Measurements from ENCODE around the gene GADD45A.
A peak's percentile ranks its signal among the peaks of the same experiment; 100 is the strongest.

The GADD45A gene

DNA sequence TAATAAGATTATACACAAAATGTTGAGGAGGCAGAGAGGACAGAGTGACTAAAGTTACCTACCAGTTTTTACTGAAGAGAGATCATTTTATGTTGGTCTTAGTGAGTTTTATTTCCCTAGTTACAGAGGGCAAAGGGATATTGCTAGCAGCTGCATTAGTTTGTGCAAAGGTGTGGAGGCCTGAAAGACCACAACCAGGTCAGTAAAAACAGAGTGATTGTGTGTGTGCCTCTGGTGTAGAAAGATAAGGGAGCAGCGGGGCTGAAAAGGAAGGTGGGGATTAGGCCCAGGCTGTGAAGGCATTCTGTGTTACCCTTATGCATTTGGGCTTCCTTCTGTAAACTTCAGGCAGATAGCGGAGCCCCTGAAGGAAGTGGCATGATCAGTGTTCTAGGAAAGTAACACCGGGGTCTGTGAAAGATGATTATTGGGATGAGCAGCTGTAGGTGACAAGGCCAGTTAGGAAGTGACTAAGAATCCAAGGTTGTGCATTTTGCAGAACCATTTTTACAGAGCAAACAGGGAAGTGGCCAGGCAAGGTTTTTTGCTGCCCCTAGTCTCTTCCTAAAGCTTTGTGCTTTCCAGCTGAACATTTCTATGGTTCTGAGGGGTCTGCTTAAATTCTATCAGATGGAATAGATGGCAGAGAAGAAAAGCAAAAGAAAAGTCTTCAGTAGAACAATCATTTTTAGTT lies 3.7 kb downstream of the GADD45A start:
- DNase-seq (ENCODE audit: low read depth in 2 of 2) = no peak

DNA sequence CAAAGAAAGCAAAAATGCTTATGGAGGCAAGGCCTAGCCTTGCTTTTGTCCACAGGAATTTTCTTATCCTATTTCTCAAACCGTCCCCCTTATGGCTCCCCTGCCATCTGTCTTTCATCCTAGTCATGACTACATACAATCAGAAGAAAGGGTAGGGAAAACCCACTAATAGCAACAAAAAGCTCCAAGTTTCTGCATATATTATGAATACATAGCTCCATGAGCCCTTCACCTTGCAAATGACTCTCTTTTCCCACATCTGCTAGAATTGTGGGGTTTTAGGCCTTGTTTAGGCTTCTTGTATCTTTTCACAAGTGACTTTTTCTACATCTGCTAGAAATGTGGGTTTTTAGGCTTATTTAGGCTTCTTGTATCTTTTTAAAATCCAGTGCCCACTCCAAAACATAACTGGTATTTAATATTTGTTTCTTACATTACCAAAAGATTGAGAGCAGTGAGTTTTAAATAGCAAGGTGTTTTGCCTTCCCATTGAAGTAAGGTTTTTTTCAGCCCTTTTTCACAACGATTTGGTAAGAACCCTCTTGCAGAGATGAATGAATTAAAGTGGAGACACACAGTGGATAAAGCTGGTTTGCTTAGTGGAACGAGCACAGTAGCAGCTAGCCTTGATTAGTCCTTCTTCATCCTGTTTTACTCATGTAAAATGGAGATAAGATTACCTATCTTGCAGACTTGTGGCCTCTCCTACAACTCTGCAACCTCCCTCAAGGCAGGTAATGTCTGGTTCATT lies 4.4 kb downstream of the GADD45A start:
- no peak for DNase-seq (ENCODE audit: low read depth in 2 of 2)

DNA sequence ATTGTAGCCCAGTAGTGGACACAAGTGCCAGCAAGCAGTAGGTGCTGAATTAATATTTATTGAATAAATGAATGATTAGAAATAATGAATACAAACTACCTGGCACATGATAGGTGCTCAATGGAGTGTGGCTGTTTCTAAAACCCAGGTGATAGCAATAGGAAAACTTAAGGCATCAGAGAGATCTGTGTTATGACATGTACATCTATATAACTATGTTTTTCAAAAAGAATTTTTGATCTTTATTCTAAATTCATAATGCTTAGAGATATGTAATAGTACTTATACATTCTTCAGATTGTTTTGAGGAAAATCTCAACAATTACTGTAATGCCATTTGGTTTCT lies 5.0 kb downstream of the GADD45A start:
- no peak for DNase-seq (ENCODE audit: low read depth in 2 of 2)

DNA sequence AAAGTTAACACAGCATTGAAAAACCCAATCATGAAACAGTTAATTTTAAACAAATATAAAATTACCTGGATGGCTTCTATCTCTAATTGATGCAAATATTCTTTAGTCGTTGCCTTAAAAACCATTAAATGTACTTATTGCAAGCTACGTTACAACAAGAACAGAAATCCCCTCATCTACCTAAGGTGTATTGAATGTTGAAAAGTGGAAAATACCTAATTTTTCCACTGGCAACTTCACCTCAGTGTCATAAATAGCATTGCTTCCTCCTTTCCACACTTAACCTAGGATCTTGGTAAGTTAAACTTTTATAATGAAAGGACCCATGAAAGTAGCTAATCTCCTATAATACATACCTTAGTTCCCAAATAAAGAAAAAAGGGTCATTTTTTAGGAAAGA lies 5.4 kb downstream of the GADD45A start:
- no peak for DNase-seq (ENCODE audit: low read depth in 2 of 2)

DNA sequence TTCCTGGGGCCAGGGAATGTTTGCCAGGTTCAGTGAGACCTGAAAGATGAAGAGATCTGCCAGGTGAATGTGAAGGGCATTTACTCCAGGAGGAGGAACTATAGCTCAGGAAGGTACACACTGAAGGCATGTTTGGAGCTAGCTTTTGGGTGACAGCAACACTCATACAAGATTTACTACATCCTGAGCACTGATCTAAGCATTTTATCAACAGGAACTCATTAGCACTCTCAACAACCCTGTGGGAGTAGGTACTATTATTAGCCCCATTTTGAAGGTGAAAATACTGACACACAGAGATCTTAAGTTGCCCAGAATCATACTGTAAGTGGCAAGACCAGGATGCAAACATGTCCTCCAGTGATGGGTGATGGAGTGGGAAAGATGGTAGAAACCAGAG lies 6.7 kb downstream of the GADD45A start:
- DNase-seq (ENCODE audit: low read depth in 2 of 2) = no peak

DNA sequence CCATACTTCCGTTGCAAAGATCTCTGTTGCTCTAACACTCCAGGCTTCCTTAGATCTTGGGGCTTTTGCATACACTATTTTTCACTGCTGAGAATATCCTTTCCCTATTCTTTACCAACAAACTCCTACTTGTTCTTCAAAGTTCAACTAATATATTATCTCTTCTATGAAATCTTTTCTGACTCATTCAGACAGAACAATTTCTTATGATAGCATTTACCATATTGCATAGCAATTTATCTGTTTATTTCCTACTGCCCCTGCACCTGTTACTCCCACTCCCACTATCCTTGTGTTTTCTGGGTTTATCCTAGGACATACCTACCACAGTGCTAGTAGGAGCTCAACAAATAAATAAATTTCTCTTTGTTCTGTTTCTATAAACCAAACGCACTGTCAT lies 11.0 kb downstream of the GADD45A start:
- DNase-seq (ENCODE audit: low read depth in 2 of 2) = no peak

DNA sequence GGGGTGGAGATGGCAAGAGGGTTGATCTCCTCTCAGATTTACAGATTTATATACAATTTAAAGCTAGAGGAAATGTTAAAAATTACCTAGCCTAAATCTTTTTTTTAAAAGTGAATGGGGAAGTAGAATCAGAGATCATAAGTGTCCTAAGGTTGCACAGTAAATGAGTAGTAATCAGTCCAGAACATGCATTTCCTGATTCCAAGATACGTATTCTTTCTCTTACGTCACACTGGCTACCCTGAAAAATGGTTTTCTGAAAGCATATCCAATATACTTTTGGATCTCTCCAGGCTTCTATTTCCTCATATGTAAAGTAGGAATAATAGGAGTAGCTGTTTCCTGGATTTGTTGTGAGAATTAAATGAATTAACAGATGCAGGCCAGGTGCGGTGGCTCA lies 11.7 kb downstream of the GADD45A start:
- DNase-seq (ENCODE audit: low read depth in 2 of 2) = no peak

DNA sequence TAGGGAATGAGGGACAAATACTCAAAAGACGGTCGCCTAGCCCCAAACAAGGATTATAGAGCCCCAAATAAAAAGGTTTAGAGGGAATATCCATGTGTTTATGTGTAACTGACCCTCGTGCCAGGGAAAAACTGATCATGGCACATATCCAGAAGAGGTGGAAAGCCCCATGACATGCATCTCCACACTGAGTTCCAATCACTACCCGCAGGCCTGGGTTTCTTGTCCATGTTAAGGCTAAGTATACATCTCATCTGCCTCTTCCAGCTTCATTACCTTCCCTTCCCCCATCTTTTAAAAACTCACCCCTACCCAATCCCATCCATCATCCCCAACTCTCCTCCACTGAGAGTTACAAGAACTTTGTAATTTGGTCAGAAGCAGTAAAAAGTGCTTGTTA lies 15.2 kb downstream of the GADD45A start:
- no peak for DNase-seq (ENCODE audit: low read depth in 2 of 2)

DNA sequence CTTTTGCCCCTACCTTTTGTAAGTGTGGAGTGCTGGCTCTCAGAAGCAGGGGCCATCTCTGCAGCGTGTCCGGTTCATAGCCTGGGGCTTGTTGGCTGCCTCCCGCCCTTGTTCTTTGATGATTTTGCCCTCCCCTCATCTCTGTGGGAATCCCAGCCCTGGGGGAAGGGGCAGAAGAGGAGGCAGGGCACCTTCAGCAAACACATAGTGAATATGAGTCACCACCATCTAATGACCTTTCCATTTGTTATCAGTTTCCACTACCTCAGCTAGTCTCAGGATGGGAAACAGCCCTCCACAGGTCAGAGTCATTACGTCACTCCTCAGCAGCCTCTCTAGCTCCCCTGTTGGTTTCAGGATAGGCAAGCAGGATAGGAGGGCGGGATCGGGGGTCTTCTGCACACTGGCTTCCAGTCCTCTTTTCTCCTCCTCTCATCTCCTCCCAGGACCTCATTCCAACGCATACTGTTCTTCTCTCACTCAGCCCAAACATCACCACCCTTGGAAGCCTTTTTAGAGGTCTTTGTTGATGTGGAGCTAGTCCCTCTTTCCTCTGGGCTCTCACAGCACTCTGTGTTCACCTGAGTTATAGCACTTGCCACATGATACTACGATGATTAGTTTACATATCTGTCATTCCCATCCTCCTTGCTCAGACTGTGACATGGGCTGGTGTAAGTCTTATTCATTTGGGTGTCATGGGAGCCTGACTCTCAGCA lies 15.8 kb downstream of the GADD45A start:
- no peak for DNase-seq (ENCODE audit: low read depth in 2 of 2)

DNA sequence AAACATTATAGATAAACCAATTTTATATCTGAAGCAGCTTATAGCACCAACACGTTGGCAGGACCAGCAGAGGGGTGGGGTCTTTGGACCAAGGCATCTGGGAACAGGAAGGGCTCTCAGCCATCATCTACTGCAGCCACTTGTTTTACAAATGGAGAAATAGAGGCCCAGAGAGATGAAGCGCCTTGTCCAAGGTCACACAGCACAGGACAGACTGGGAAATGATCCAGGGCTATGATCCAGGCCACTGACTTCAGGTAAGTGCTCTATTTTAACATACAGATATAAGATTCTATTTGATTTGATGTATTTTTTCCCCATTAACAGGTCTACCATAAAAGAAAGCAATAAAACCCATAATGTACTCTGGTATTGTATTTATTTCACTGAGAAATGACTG lies 16.9 kb downstream of the GADD45A start:
- DNase-seq (ENCODE audit: low read depth in 2 of 2) = no peak

DNA sequence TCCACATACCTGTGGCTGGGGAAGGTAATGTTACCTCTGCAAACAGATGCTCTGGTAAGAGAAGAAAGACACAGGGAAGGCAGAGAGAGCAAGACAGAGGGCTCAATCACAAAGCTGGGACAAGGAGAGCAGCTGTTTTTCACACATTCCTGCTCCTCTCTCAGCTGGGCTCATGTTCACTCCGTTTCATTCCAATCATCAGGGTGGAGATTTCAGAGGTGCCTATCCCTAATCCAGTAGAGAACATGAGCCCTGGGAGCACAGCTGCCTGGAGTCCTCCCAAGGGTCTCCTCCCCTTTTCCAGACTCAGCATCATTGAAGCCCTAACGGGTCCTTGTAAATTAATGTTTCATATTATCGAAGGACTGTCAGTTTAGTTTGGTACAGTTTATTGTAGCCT lies 19.4 kb downstream of the GADD45A start:
- no peak for DNase-seq (ENCODE audit: low read depth in 2 of 2)

DNA sequence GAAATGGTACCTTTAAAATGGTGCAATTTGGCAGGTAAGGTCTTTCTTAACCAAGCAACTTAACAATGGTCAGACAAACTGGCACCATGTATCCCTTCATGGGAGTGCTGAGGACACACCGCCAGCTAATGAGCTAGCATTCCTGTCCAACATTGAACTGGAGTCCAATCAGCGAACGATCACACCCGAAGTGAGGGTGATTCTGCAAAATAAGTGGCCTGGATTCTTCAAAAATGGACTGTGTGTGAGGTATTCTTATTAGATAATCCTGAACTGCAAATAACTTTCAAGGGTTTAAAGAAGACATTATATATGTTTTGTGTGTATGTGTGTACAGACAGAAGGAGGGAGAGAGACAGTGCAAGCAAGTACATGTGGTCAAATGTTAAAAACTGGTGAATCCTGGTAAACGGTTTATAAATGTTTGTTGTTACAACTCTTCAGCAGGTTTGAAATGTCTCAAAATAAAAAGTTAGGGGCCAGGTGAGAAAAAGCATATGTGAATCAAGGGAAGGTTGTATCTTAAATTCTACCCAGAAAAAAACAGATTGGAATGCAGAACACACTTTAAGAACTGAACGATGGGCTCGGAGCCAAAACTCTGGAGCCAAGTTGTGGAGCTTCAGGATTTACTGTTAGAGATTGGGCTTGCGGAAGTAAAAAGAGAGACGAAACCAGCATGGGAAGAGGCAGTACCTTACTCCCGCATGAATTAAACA lies 20.9 kb downstream of the GADD45A start:
- DNase-seq (ENCODE audit: low read depth in 2 of 2) = no peak

DNA sequence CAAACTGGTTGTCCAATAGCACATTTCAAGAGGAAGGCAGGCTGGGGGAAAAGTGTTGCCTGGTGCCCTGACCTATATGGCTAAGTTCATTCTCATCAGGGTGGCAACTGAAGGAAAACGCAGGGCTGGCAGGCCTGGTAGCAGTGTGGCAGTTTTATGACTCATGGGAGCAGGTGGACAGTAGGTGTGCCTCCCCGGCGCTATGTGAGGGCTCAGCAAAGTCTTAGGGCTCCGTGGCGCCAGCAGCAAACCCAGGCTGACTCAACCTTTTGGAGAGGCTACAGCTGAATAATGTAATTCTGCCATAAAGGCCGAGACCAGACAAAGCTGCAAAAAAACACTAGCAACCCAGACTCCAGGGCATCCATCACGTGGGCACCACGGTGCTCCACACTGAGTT lies 23.6 kb downstream of the GADD45A start:
- no peak for DNase-seq (ENCODE audit: low read depth in 2 of 2)

DNA sequence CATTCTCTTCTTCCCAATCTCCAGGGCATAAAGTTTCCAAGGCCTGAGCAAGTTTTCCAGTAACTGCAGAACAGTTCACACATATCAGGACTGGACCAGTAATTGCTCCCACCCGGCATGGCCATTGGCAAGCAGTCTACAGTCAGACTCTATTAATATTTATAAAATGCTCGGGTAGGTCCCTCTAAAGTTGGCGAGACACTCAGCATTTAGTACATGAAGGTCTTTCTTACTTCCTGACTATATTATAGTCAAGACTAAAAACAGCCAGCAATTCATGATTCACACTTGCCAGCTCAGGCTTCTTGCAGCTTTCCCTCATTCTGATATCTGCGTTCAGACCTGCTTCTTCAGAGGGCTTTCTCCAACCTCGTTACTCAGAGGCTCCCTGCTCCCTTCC lies 25.4 kb downstream of the GADD45A start:
- DNase-seq (ENCODE audit: low read depth in 2 of 2) = no peak

DNA sequence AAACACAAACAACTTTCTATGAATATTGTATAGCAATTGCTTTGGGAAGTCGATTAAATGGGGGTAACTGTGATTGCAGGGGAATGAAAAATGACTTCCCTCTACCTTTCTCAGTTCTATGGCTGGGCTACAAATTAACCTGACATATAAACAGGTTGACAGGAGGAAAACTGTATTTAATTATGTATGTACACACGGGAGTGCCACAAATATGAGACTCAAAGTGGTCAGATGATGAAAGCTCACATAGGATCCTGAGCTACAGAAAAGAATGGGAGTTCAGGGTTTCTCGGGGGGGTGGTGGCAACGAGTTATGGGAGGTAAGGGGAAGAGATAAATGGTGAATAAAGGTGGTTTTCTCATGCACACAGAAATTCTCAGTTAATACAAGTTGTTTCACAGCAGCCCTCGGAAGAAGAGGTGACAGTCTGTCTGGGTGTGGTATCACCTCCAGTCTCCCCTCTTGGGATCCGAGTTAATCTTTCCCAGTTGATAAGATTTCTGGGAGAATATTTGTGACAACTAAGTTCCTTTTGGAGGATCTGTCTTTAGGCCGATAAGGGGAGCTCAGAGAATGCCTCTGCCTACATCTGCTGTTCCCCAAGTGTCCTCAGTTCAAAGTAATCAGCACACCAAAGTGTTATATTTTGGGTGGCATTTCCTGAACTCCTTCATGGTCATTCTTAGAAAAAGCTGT lies 26.3 kb downstream of the GADD45A start:
- no peak for DNase-seq (ENCODE audit: low read depth in 2 of 2)

DNA sequence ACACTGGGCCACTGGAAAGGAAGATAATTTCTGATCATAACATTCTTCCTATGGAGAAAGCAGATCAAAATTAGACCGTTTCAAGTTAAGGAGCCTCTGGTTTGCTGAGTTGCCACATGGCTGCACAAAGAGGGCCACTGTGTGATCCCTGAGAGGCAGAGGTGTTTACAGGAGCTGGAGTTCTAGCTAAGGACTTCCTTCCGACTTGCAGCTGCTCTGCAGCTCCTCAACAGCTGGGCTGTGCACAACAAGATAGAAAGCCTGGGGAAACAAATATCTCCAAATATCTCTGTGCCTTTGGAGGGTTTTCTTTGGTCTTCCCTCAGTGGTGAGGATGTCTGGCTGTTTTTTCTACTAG lies 26.8 kb downstream of the GADD45A start:
- no peak for DNase-seq (ENCODE audit: low read depth in 2 of 2)

DNA sequence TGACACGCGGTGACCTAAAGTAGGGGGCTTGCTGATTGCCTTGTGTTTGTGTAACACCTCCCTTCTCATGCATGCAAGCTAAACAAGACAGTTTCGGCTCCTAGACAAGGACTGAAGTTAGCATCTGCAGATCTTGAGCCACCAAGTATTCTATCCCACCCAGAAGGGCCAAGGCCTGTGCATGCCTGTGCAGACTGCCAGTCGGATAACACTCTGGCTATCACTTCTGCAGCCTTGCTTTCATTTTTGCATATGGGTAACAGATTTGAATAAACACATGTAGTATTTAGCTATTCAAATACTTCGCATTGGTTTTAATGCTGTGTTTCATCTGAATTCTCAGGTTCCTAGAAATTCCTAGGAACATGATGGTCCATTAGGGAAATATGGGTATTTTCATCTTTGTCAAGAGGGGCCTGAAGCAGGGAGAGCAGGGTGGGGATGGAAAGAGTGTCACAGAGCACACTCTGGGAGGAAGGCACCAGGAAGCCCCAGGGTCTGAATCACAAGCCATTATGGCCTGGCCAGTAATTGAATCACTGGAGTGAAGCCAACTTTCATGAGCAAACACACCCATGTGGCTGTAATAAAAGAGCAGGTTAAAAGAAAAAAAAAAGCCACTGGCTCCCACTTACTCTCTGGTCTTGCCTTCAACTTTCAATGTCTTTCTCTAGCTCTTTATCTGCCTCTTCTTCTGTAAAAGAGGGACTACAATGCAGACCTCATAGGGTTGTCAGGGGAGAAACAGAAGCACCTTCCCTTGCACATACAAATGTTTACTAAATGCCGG lies 28.3 kb downstream of the GADD45A start:
- DNase-seq (ENCODE audit: low read depth in 2 of 2) = peak; percentile 50 to 56

DNA sequence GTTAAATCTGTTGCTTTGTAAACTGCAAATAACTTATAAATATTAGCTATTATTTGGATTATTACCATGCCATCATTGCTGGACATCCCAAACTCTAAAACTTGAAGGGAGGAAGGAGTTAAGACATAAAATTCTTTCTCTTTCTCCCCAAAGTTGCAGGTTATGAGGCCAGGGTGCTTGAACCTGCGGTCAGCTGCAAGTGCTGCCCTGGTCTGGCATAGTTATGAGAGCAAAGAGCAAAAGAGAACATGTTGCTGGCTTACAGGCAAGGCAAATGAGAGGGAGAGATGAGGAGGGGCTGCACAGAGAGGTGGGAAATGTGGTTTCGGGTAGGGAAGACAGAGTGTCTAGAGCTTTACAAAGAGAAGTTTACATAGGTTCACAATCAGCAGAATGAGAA lies 30.8 kb downstream of the GADD45A start:
- DNase-seq (ENCODE audit: low read depth in 2 of 2) = no peak

DNA sequence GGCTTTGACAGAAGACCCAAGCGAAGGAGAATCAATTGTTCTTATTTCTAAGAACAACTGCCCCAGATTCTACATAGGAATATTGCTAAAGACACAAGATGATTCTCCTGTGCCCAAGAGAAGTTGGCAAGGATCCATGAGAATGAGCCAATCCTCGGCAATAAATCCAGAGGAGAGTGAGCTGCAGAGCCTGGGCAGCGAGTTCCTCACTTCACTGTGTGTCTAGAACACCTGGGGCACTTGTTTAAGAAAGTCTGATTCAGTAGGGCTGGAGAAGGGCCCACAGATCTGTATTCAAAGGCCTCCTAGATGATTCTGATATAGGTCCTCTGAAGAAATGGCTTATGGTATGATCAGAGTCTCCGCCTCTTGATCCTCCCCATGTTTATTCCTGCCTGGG lies 31.8 kb downstream of the GADD45A start:
- no peak for DNase-seq (ENCODE audit: low read depth in 2 of 2)

DNA sequence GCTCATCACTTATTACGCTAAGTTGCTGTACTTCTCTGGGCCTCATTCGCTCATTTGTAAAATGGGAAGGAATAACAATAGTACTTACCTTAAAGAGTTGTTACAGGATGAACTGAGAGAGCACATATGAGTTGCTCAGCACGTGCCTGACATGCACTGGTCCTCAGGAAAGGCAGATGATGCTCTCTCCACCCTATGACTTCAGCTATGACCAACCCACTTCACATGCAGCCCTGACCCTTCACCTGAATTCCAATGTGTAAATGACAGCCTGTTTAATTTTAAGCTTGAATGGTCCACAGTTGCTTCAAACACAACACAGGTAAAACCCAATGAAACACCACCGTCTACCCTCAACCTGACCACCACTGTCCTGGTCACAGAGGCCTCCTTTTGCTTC lies 32.9 kb downstream of the GADD45A start:
- no peak for DNase-seq (ENCODE audit: low read depth in 2 of 2)

Data from fibroblast of skin of left biceps (primary cell).